ENCODE data around the gene NR1H4.

Gene NR1H4

DNA sequence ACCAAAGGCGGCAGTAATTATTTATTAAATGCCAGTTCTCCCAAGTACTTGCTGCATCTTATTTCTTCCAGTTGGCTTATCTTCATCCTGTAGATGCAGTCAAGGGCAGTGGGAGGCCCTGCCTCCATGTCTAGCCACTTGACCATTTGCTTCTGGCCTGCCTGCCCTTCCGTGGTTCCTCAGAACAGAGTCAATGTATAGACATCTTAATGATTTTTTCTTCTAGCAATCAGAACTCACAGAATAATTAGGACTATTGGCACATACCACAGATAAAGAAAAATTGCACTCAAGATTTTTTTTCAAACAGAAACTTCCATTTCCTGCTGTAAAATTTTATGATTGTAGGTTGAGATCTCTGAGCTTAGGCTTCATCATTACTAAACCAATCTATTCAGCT lies 20.9 kb downstream of the NR1H4 start:
- CTCF ChIA-PET = no interaction called here
- no peak overlapping the region for H3K4me3 ChIP-seq (ENCODE audit: low read depth, low read length)
- no peaks in the 10 kb centered on the region for H3K9me3 ChIP-seq (ENCODE audit: control insufficient read depth, insufficient read depth, low read depth, low read length)
- no peaks in the 10 kb centered on the region for H3K4me1 ChIP-seq (ENCODE audit: control insufficient read depth, insufficient read depth, low read length)
- TF ChIP-seq ZNF664 (tag by site-specific recombination; IDR thresholded peaks at IDR 0.05) (no peak), GLIS2 (tag by site-specific recombination; IDR thresholded peaks at IDR 0.05) (no peak), ZBTB8A (tag by site-specific recombination; IDR thresholded peaks at IDR 0.05) (no peak), ZNF626 (tag by site-specific recombination; IDR thresholded peaks at IDR 0.05) (no peak), ZNF146 (tag by site-specific recombination; IDR thresholded peaks at IDR 0.05) (no peak), ZNF2 (tag by site-specific recombination; IDR thresholded peaks at IDR 0.05) (no peak), ZNF514 (tag by site-specific recombination; IDR thresholded peaks at IDR 0.05) (no peak), MYNN (tag by site-specific recombination; IDR thresholded peaks at IDR 0.05; ENCODE audit: borderline replicate concordance) (no peak), MZF1 (tag by site-specific recombination; IDR thresholded peaks at IDR 0.05; ENCODE audit: borderline replicate concordance) (no peak)
- TF ChIP-seq, protein P1, sequence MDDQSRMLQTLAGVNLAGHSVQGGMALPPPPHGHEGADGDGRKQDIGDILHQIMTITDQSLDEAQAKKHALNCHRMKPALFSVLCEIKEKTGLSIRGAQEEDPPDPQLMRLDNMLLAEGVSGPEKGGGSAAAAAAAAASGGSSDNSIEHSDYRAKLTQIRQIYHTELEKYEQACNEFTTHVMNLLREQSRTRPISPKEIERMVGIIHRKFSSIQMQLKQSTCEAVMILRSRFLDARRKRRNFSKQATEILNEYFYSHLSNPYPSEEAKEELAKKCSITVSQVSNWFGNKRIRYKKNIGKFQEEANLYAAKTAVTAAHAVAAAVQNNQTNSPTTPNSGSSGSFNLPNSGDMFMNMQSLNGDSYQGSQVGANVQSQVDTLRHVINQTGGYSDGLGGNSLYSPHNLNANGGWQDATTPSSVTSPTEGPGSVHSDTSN (CRISPR knock-in tag; IDR thresholded peaks at IDR 0.05) = no peak
- TF ChIP-seq, protein P2, sequence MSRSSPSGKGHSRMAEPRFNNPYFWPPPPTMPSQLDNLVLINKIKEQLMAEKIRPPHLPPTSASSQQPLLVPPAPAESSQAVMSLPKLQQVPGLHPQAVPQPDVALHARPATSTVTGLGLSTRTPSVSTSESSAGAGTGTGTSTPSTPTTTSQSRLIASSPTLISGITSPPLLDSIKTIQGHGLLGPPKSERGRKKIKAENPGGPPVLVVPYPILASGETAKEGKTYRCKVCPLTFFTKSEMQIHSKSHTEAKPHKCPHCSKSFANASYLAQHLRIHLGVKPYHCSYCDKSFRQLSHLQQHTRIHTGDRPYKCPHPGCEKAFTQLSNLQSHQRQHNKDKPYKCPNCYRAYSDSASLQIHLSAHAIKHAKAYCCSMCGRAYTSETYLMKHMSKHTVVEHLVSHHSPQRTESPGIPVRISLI (tag by site-specific recombination; IDR thresholded peaks at IDR 0.05) = no peak
- H3K36me3 ChIP-seq (ENCODE audit: control insufficient read depth in 2 of 2, insufficient read depth in 1 of 2, low read length in 2 of 2) = no peaks in the 10 kb centered on the region
- POLR2A ChIA-PET = no interaction called here
- no peak overlapping the region for H3K27ac ChIP-seq (ENCODE audit: extremely low read depth, low read depth, low read length)

DNA sequence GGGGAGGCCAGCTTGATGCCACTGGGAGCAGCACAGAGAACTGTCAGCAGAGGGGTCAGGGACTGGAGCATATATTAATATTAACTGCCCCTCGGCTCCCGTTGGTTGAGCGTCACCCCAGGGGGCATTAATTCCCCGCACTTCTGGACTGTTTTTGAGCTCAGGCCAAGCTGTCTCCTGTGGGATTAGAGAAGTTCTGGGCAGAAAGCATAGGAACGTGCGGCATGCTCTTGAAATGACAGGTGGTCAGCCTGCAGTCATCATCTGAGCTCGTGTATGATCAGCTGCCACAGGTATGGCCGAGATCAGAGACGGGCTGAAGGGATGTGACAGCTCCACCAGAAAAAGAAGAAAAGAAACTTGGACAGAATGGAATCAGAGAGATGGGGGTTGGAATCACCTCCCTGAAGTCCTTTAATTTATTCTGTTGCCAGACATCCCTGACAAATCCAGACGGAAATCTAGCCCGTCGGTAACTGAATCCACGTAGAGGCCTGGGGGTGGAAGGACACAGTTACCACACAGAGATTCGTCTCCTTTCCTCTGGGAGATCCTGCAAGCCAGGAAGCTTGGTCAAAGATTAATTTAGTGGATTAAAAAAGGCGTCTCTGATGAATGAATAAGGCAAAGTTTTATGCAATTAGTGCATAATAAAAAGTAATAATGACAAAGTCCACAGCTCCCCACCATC lies 23.6 kb downstream of the NR1H4 start:
- Histone ChIP-seq H3K27ac (ENCODE audit: extremely low read depth, low read depth, low read length) (no peak overlapping the region), H3K4me1 (ENCODE audit: control insufficient read depth, insufficient read depth, low read length) (no peaks in the 10 kb centered on the region), H3K36me3 (ENCODE audit: control insufficient read depth in 2 of 2, insufficient read depth in 1 of 2, low read length in 2 of 2) (no peaks in the 10 kb centered on the region), H3K4me3 (ENCODE audit: low read depth, low read length) (no peak overlapping the region), H3K9me3 (ENCODE audit: control insufficient read depth, insufficient read depth, low read depth, low read length) (no peaks in the 10 kb centered on the region)
- TF ChIP-seq ZNF16 (tag by site-specific recombination; IDR thresholded peaks at IDR 0.05; ENCODE audit: low read depth) (no peak), ZSCAN23 (tag by site-specific recombination; IDR thresholded peaks at IDR 0.05) (no peak), GLI4 (tag by site-specific recombination; IDR thresholded peaks at IDR 0.05) (no peak), ZNF530 (tag by site-specific recombination; IDR thresholded peaks at IDR 0.05; ENCODE audit: low read depth) (no peak)
- POLR2A ChIA-PET = no interaction called here
- CTCF ChIA-PET = interaction anchor here (0.6 kb wide), 1 partner anchor 400 kb away, joined by 6 read pairs; no protein-coding TSS in a partner anchor

DNA sequence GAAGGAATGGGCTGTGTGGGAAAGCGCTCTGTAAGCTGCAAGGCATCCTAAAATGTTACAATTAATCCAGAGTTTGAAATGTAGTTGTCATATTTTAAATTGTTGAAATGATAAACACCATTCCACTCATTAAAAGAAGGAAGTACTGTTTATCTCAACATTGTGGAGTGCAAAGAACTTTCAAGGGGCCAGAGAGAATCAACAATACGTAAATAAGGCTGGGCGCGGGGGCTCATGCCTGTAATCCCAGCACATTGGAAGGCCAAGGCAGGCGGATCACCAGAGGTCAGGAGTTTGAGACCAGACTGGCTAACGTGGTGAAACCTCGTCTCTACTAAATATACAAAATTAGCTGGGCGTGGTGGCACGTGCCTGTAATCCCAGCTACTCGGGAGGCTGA lies 24.5 kb downstream of the NR1H4 start:
- no peak overlapping the region for H3K27ac ChIP-seq (ENCODE audit: extremely low read depth, low read depth, low read length)
- no peaks in the 10 kb centered on the region for H3K36me3 ChIP-seq (ENCODE audit: control insufficient read depth in 2 of 2, insufficient read depth in 1 of 2, low read length in 2 of 2)
- POLR2A ChIA-PET = no interaction called here
- TF ChIP-seq ZNF16 (tag by site-specific recombination; IDR thresholded peaks at IDR 0.05; ENCODE audit: low read depth) (no peak), ZEB2 (tag by site-specific recombination; IDR thresholded peaks at IDR 0.05) (no peak), ZSCAN23 (tag by site-specific recombination; IDR thresholded peaks at IDR 0.05) (no peak)
- H3K9me3 ChIP-seq (ENCODE audit: control insufficient read depth, insufficient read depth, low read depth, low read length) = no peaks in the 10 kb centered on the region
- CTCF ChIA-PET = no interaction called here
- no peak overlapping the region for H3K4me3 ChIP-seq (ENCODE audit: low read depth, low read length)
- no peaks in the 10 kb centered on the region for H3K4me1 ChIP-seq (ENCODE audit: control insufficient read depth, insufficient read depth, low read length)

DNA sequence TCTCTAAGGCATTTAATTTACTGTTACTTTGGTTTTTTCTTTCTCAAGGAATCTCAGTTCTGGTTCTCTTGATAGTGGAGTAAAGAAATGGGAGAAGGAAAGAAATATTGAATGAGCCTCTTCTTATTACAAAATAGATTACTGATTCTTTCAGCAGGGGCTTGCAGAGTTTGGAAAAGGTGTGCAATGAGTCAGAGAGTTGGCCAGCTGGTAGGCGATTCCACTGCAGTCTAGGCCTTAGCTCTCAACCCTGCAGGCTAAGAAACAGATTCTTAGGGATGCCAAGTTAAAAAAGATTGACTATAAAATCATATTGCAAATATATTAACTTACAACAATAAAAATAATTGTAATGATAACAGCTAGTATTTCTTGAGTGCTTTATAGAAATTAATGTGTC lies 25.8 kb downstream of the NR1H4 start:
- H3K36me3 ChIP-seq (ENCODE audit: control insufficient read depth in 2 of 2, insufficient read depth in 1 of 2, low read length in 2 of 2) = no peaks in the 10 kb centered on the region
- H3K4me3 ChIP-seq (ENCODE audit: low read depth, low read length) = no peak overlapping the region
- H3K27ac ChIP-seq (ENCODE audit: extremely low read depth, low read depth, low read length) = no peak overlapping the region
- no peaks in the 10 kb centered on the region for H3K9me3 ChIP-seq (ENCODE audit: control insufficient read depth, insufficient read depth, low read depth, low read length)
- POLR2A ChIA-PET = no interaction called here
- no peaks in the 10 kb centered on the region for H3K4me1 ChIP-seq (ENCODE audit: control insufficient read depth, insufficient read depth, low read length)
- CTCF ChIA-PET = no interaction called here
- TF ChIP-seq, protein P3, sequence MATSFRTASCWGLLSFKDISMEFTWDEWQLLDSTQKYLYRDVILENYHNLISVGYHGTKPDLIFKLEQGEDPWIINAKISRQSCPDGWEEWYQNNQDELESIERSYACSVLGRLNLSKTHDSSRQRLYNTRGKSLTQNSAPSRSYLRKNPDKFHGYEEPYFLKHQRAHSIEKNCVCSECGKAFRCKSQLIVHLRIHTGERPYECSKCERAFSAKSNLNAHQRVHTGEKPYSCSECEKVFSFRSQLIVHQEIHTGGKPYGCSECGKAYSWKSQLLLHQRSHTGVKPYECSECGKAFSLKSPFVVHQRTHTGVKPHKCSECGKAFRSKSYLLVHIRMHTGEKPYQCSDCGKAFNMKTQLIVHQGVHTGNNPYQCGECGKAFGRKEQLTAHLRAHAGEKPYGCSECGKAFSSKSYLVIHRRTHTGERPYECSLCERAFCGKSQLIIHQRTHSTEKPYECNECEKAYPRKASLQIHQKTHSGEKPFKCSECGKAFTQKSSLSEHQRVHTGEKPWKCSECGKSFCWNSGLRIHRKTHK (tag by site-specific recombination; IDR thresholded peaks at IDR 0.05) = no peak
- TF ChIP-seq SCRT1 (tag by site-specific recombination; IDR thresholded peaks at IDR 0.05; ENCODE audit: borderline replicate concordance) (no peak), TRIM28 (IDR thresholded peaks at IDR 0.05; ENCODE audit: borderline replicate concordance, low read length) (no peak), ZBTB20 (tag by site-specific recombination; IDR thresholded peaks at IDR 0.05) (no peak), ZNF324 (tag by site-specific recombination; IDR thresholded peaks at IDR 0.05) (no peak), SCRT2 (tag by site-specific recombination; IDR thresholded peaks at IDR 0.05) (no peak), ZBTB21 (tag by site-specific recombination; IDR thresholded peaks at IDR 0.05) (no peak), ZFP69B (tag by site-specific recombination; IDR thresholded peaks at IDR 0.05) (no peak), ZNF623 (tag by site-specific recombination; IDR thresholded peaks at IDR 0.05) (no peak)

Measured in HEK293 (cell line).